MM.1S (cell line): Measurements from ENCODE around the gene CCL19.

Experiments used
- DNase-seq: peaks from one replicate; pipeline ENCODE4 v3.0.0-alpha.2; 2015
- H2AFZ ChIP-seq: fragments of 300-600 bp; sonication (generic); 2 replicates; pipeline ENCODE4 v1.6.0; 2016; ENCODE audit warnings: antibody characterized with exemption, low read length
- H3F3A ChIP-seq: fragments of 300-600 bp; sonication (generic); 2 replicates; pipeline ENCODE4 v1.6.1; 2016; ENCODE audit warnings: mild to moderate bottlenecking, antibody characterized with exemption, low read length, moderate library complexity, mixed read lengths; ENCODE audit not compliant: insufficient read depth
- H3K27ac ChIP-seq: fragments of 300-600 bp; sonication (generic); 2 replicates; pipeline ENCODE4 v1.5.1; 2016; ENCODE audit warnings: mild to moderate bottlenecking, low read length
- H3K27me3 ChIP-seq: fragments of 300-600 bp; sonication (generic); replicated peaks from 2 replicates; pipeline ENCODE4 v1.6.0; 2016; ENCODE audit warnings: low read length; ENCODE audit not compliant: insufficient read depth
- H3K36me3 ChIP-seq: fragments of 300-600 bp; sonication (generic); replicated peaks from 2 replicates; pipeline ENCODE4 v1.6.1; 2016; ENCODE audit warnings: mild to moderate bottlenecking, low read length, mixed read lengths; ENCODE audit not compliant: insufficient read depth
- H3K4me1 ChIP-seq: fragments of 300-600 bp; sonication (generic); 2 replicates; pipeline ENCODE4 v1.6.1; 2016; ENCODE audit warnings: low read length, mixed read lengths
- H3K4me2 ChIP-seq: fragments of 300-600 bp; sonication (generic); 2 replicates; pipeline ENCODE4 v1.6.0; 2016; ENCODE audit warnings: low read depth, low read length
- H3K4me3 ChIP-seq: fragments of 300-600 bp; sonication (generic); 2 replicates; pipeline ENCODE4 v1.5.1; 2016; ENCODE audit warnings: low read length, mixed read lengths
- H3K79me2 ChIP-seq: fragments of 300-600 bp; sonication (generic); 2 replicates; pipeline ENCODE4 v1.6.1; 2016; ENCODE audit warnings: mixed run types, low read length, mixed read lengths
- H3K9ac ChIP-seq: fragments of 300-600 bp; sonication (generic); 2 replicates; pipeline ENCODE4 v1.6.1; 2016; ENCODE audit warnings: low read length, mixed read lengths
- H3K9me2 ChIP-seq: fragments of 300-600 bp; sonication (generic); replicated peaks from 2 replicates; pipeline ENCODE4 v1.6.1; 2016; ENCODE audit warnings: mild to moderate bottlenecking, low read length, mixed read lengths; ENCODE audit not compliant: insufficient read depth
- H3K9me3 ChIP-seq: fragments of 300-600 bp; sonication (generic); replicated peaks from 2 replicates; pipeline ENCODE4 v1.6.1; 2016; ENCODE audit warnings: mild to moderate bottlenecking, low read length, mixed read lengths; ENCODE audit not compliant: insufficient read depth
- H4K20me1 ChIP-seq: fragments of 300-600 bp; sonication (generic); 2 replicates; pipeline ENCODE4 v1.6.1; 2016; ENCODE audit warnings: mild to moderate bottlenecking, low read length, moderate library complexity, mixed read lengths; ENCODE audit not compliant: insufficient read depth
- CTCF ChIP-seq: fragments of 300-600 bp; sonication (generic); IDR thresholded peaks from 2 replicates; pipeline ENCODE4 v1.5.1; 2016; ENCODE audit warnings: antibody characterized with exemption, low read length, mixed read lengths
- EZH2 ChIP-seq: fragments of 300-600 bp; sonication (generic); optimal IDR thresholded peaks from 2 replicates; pipeline ENCODE3; 2017; ENCODE audit warnings: low read depth, mild to moderate bottlenecking, antibody characterized with exemption, low read length, mixed read lengths
- EZH2phosphoT487 ChIP-seq: fragments of 300-600 bp; sonication (generic); IDR thresholded peaks from 2 replicates; pipeline ENCODE4 v1.6.1; 2018; ENCODE audit warnings: antibody characterized with exemption, low read length

Gene CCL19

GRCh38 chr9:34642679-34643078 is 48.4 kb downstream of the CCL19 start:
- Histone ChIP-seq H3K36me3 (no peaks in the 10 kb centered on the region), H3K27ac (no peak overlapping the region), H3K9me3 (no peaks in the 10 kb centered on the region), H3K27me3 (no peaks in the 10 kb centered on the region), H3K79me2 (peaks cover 7% of the 10 kb centered on the region), H4K20me1 (no peaks in the 10 kb centered on the region), H3K4me3 (no peak overlapping the region), H3K9me2 (no peaks in the 10 kb centered on the region), H3F3A (peaks cover 11% of the 10 kb centered on the region), H3K9ac (no peak overlapping the region), H3K4me2 (no peak overlapping the region), H3K4me1 (peaks cover 12% of the 10 kb centered on the region), H2AFZ (no peak overlapping the region)
- TF ChIP-seq CTCF (no peak), EZH2phosphoT487 (no peak), EZH2 (no peak)
- DNase-seq: no peak
